ENCODE results near the gene PPFIA1.

Gene PPFIA1

DNA sequence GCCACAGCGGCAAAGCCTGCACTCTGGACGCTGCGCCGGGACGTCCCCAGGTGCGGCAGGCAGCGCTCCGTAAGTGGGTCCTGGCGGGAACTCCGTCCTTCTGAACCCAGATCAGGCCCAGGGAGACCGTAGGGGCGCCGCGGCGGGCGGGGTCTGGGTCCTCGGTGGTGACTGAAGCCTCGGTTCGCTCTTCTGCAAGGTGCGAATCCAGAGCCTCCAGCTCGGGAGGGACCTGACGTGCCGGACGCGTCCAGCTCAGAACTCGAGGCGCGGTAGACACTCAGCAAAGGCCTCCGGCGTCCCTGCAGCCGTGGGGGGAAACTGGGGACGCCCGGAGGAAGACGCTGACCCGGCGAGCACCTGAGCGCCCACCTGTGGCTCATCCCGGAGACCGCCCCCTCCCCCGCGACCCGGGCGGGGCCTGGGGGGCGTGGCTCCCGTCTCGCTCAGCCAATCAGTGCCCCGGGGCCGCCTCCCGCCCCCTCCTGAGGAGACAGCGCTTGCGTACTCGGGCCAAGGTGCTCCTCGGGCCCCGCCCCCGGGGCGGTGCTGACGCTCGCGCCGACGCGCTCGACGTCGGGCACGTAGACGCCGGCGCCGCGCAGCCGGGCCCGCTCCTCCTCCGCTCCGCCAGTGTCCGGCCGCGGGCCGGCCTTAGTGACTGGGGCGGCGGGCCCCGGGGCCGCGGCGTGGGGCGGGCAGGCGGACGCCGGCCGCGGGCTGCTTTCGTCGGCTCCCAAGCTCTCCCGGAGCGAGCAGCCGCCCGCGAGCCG is at the start of gene PPFIA1:
PPFIA1 (plus strand) TSS at position 587 of the 773 bp plus-strand sequence. CDS start 1,483 bp downstream, outside the sequence.
- peak; percentile 96 to 100 (median 98) for DNase-seq

DNA sequence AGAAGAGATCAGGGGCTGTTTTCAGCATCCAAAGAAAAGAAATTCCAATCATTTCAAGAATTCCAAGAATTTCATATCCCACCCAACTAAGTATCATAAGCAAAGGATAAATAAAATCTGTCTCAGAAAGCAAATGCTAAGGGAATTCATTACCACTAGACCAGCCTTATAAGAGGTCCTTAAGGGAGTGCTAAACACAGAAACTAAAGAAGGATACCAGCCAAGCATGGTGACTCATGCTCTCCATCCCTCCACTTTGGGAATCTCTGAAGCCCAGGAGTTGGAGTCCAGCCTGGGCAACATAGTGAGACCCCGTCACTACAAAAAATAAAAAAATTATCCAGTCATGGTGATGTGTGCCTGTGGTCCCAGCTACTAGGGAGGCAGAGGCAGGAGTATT is 49.6 kb upstream of the PPFIA1 start:
- DNase-seq = no peak

DNA sequence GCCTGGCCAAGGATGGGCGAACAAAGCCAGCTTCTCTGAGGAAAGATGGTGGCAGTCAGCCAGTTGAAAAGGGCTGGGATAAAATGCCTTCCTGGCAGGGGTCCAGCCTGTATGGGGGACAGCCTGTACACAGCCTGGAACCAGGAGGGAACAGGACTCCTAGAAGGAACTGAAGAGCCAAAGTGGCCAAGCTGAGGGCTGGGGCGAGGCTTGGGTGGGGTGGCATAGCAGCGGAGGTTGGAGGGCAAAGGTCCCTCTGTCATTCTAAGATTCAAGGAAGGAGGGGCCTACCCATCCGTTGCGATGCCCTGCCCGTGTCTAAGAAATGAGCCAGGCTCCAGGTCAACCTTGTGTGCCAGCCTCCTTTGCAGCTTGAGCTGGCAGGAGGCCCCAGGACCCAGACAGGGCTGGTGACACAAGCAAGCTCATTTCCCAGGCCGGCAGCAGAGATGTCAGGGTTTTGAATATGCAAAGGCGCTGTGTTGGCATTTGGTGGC is 44.8 kb upstream of the PPFIA1 start:
- DNase-seq = no peak

DNA sequence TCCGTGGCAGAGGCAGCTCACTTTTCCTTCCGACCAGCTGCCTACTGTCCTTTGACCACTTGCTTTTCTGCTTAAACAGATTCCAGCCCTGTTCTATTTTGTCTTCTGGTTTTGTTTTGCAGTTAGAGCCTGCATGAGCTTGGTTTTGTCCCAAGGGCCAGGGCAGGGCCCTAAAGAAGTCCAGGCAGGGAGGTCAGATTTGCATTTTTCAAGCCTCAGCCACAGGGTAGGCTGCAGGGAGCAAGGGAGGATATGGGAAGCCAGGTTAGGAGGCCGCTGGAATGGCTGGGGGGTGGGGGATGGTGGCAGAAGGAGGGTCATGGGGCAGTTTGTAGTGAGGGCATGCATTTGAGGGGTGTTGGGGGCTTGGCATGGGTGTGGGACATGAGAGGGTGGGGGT is 44.3 kb upstream of the PPFIA1 start:
- DNase-seq = no peak

DNA sequence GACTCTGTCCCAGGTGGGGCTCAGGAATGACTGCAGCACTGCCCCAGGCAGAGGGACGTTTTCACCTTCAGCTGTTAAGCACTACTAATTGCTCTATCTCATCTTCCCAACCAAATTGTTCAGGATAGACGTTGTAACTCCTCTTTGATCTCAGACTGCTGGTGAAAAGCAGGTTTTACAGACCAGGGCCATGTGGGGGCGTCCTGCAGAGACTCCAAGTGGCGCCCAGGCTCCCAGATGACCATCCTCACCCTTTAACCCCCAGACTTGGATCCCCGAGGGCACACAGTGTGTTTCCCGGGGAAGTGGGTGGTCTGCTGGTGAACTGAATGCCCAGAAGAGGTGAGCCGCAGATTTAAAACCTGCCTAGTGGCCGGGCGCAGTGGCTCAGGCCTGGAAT is 43.5 kb upstream of the PPFIA1 start:
- peak in 2 of 3 donors; percentile 23 to 41 for DNase-seq

DNA sequence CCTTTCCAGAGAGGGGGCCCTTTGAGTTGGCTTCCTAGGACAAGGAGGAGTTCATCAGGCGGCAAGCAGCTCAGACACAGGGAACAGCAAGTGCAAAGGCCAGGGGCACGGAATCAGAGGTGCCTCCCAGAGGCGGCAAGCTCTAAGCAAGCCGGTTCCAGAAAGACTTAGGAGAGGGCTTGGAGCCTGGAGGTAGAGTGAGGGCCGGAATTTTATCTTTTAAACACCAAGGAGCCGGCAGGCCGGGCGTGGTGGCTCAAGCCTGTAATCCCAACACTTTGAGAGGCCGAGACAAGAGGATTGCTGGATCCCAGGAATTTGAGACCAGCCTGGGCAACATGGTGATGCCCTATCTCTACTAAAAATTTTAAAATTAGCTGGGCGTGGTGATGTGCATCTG is 40.8 kb upstream of the PPFIA1 start:
- DNase-seq = no peak

DNA sequence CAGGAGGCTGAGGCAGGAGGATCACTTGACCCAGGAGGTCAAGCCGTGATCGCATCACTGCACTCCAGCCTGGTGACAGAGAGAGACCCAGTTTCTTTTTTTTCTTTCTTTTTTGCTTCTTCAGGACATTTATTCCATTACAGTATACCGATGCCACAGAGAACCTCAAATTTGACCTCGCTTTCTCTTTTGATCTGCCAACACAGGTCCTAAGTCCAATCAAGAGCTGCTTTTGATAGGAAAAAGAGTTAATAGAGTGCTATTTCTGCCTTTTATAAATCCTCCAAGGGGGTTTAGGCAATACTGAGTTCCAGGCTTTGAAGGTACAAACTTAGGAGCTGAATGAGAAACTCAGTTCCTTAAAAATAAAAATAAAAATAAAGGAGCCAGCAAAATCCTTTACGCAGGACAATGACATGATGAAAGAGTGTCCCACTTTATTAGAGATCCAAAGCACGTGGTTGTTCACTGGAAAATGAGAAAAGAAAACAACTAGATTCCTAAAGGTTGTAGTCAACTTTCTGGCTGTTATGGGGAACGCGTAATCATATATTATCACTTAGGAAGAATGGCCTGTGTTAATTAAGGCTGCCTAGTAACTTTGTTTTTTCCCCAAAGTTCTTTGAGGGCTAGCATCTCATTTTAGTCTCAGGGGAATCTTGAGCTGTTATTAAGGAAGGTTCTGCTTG is 40.2 kb upstream of the PPFIA1 start:
- no peak for DNase-seq

DNA sequence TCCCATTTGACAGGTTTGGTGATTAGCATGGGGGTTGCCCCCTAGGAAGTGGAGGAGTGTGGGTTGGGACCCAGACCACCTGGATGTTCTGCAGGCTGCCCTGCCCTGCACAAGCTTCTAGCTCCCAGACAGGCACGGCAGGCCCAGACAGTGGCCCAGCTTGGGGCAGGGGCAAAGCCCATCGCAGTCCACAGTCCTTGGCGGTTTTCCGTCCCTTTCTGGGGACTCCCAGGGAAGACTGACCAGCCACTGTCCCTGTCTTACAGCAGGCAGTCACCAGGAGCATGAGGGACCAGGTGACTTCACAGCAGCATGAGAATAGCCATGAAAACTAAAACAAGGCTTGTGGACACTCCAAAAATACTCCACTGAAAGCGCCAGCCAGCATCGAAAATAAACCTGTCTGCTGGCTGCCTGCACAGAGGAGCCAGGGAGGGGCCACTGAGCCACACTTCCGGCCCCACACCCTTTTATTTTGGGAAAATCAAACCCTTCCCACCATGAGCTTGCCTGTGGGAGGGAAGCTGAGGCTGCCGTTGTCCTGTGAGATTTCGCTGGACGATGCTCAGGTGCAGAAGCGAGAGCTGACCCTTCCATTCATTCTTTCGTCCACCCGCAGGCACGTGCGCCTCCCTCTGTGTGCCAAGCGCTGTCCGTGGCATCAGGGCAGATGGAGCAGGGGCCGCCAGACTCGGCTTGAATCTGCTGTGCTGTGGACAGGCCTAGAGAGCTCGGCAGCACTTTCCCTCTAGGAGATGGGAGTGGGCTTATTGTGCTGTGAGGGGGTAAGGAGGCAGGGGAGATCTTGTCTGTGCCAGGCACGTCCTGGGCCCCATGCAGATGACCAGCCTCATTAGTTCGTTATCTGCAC is 39.4 kb upstream of the PPFIA1 start:
- no peak for DNase-seq

DNA sequence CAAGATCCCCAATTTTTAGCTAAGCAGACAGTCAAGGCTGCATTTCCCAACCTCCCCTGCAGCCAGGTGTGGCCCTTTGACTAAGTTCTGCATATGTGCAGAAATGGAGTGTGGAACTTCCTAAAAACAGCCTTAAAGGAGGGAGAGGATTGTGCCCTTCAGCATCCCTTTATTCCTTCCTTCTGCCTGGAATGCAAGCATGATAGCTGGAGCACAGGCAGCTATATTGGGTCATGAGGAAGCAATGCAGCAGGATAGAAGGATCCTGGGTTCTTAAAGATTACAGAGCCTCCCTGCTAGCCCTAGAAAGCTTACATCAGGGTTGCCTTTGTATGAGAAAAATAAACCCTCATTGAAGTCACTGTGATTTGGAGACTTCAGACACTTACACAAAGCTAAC is 37.5 kb upstream of the PPFIA1 start:
- no peak for DNase-seq

DNA sequence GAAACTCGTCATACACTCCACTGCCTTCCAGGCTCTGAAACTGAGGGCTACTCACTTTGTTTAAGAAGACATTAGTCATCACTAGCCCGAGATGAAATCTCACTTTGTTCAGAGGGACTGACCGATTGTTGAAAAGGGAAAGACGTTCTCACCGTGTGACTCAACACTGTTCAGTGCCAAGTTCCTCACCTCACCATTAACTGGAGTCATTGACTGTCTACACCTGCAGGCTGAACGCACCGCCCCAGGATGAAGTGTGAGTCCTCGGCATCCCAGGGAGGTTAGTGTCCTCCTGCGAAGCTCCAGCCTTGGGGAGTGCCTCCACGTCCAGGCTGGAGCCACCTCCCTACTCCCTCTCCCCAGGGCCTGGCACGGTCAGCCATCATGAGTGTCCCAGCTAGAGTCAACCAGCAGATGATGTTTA is 37.0 kb upstream of the PPFIA1 start:
- DNase-seq = peak in 2 of 3 donors; percentile 13 to 25

DNA sequence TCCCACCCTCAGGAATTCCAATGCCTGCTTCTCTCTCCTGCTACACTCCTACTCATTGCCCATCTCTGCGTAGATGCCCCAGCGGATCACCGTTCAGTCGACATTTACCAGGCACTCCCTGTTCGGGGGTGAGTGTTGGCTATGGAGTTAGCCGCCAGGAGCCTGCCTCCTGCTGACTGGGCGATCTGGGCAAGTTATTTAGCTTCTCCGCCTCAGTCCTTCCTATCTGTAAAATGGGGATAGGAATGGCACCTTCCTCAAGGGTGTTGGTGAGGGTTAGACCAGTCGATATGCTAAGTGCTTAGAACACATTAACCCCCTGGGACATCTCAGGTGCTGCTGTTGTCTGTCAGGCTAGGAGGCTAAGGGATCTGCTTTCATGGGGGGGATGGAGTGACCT is 36.5 kb upstream of the PPFIA1 start:
- DNase-seq = no peak

DNA sequence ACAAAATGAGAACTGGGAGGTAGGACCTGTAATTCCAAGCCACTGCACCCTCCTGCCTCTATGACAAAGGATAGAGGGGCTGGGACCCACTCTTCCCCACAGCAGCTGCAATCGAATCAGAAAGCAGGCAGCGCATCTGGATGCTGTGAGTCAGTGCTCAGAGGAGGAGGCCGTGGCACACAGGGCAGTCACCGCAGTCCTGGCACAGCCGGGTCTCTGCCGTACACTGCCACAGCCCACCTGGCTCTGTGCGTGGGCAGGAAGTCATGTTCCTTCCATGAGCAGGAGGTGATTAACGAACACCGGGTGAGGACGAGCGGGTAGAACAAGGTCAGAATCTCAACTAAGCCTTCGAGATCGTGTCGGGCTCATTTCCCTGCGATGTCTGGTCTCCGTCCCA is 30.2 kb upstream of the PPFIA1 start:
- no peak for DNase-seq

DNA sequence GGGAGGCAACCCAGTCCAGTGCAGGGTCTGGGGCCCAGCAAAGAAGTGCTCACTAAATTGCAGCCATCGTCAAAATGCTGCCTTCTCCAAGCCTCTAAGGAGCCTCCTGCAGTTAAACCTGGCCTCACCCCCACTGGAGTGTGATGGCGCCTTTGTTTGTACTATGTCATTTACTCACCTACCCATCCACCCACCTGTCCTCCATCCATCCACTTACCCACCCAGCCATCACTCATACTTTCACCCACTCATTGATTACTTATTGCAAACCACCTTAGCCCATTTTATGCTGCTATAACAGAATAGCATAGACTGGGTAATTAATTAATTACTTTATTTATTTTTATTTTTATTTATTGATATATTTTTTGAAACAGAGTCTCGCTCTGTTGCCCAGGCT is 28.8 kb upstream of the PPFIA1 start:
- DNase-seq = no peak

DNA sequence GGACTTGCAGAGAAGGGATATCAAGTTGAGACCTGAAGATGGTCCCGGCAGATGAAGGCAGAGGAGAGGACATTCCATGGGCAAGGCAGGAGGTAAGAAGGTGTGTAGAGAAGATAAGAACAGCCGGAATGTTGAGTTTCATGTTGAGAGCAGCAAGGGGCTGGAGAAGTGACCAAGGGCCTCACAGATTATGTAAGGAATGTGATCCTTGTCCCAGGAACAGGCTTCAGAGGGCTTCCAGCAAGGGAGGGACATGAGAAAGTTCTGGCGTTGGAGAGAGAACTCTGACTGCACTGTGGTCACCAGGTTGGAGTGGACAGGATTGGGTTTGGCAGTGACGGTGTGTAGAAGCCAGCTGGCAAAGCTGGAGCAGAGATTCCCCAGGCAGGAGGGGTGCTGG is 27.6 kb upstream of the PPFIA1 start:
- no peak for DNase-seq

DNA sequence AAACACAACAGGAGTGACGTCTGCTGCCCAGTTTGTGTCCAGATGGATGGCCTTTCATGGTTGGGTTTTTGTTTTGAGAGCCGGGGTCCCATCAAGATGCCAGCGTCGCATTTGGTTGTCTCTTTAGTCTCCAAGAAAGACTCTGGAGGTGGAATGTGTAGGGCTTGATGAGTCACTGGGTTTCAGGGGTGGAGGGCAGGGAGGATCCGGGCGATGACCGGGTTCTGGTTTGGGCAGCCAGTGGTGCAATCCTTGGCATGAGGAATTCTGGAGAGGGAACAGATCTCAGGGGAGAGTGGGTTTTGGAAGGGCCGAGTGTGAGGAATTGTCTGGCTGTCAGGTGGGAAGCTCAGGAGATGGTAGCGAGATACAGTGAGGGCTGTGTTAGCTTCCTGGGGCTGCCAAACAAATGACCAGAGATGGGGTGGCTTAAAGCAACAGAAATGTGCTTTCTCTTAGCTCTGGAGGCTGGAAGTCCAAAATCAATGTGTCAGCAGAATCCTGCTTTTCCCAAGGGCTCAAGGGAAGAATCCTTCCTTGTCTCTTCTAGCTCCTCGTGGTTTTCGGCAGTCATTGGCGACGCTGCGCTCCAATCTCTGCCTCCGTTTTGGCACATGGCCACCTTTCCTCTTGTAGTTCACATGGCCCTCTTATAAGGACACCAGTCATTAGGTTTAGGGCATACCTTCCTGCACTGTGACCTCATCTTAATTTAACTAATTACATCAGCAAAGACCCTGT is 26.4 kb upstream of the PPFIA1 start:
- DNase-seq = no peak

DNA sequence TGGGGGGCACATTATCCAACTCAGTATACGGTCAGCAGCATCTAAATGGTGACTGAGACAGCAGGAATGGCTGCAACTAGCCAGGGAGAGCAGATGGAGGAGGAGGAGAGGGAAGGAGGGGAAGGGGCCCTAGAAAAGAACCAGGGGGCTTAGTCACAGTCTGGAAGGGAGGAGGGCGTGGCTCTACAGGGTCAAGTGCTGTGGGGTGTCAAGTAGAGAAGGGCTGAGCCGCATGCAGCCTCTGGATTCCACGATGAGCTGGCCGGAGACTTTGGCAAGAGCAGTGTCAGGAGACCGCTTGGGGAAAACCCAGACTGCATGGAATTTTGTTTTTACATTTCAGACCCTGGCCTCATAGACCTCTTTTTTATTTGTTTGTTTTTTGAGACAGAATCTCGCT is 25.8 kb upstream of the PPFIA1 start:
- DNase-seq = peak; percentile 43 to 53 (median 51)

DNA sequence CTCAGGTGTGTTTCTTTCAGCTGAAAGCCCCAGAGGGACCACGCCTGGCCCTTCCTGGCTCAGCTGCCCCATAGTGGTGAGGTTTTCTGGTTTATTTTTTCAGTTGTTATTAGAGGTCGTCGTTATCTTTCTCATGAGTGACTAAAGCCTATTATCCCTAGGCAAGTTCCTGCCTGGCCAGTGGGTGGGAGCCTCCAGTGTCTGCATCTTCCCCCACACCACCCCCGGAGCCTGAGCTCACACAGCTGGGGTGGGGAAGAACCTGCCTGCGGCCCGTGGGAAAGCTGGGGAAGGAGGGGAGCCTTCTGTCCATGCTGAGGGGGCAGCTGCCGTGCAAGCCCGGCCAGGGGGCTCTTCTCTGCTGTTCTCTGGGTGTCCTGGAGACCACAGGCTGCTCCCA is 24.3 kb upstream of the PPFIA1 start:
- no peak for DNase-seq

DNA sequence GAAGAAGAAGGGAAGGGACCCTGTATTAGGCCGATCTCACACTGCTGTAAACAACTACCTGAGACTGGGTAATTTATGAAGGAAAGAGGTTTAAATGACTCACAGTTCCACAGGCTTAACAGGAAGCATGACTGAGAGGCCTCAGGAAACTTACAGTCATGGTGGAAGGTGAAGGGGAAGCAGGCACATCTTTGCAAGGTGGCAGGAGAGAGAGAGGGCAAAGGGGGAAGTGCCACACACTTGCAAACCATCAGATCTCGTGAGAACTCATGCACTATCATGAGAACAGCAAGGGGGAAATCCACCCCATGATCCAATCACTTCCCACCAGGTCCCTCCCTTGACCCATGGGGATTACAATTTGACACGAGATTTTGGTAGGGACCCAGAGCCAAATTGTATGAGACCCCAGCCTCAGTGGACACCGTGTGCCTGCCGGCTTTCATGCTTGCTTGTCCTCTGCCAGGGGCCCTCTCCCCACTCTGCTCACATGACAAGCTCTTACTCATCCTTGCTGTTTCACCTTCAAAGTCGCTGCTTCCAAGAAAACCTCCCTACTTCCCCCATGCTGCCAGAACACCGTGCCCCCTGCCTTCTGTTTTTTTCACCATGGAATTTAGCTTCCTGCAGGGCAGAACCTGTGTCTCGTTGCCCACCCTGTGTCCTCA is 23.3 kb upstream of the PPFIA1 start:
- peak; percentile 13 to 28 (median 22) for DNase-seq

DNA sequence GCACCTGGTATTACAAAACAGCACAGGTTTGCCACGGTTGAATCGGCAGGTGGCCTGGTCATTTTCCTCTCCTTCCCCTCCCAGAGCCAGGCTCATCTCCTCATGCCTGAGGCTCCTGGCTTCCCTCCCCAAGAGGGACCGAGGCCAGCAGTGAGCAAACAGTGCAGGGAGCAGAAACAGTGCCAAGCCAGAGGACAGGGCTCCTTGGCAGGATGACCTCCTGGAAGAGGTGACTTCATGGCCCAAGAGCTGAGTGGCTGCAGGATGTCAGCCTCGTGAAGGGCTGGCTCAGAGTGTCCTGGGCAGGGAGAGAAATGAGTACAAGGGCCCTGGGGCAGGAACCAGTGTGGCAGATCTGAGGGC is 22.8 kb upstream of the PPFIA1 start:
- no peak for DNase-seq

DNA sequence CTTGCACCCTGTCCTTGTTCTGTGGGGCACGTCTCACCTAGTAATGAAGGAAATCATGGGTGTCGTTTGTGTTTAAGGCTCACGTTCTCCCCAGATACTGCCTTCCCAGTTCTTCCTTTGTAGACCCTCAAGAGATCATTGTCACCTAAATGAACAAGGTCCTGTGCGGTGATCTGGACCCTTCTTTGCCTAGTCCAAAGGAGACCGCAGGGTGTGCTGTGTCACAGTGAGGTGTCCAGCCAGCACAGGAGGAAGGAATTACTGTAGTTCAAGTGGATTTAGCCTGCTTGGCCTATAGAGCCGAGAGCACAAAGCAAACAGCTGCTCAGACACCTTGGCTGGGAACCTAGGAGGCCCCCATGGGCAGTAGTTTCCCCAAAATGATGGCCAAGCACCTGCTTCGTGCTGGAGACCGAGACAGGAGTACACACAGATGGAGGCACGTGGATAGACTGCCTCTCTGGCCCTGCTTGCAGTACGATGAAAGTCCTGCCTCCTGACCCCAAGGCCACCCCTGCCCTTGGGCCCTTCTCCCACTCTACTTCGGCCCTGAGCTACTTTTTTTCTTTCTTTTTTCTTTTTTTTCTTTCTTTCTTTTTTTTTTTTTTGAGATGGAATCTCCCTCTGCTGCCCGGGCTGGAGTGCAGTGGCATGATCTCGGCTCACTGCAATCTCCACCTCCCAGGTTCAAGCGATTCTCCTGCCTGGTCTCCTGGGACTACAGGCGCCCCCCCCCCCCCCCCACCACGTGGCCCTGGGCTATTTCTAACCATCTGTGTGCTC is 19.4 kb upstream of the PPFIA1 start:
- no peak for DNase-seq

DNA sequence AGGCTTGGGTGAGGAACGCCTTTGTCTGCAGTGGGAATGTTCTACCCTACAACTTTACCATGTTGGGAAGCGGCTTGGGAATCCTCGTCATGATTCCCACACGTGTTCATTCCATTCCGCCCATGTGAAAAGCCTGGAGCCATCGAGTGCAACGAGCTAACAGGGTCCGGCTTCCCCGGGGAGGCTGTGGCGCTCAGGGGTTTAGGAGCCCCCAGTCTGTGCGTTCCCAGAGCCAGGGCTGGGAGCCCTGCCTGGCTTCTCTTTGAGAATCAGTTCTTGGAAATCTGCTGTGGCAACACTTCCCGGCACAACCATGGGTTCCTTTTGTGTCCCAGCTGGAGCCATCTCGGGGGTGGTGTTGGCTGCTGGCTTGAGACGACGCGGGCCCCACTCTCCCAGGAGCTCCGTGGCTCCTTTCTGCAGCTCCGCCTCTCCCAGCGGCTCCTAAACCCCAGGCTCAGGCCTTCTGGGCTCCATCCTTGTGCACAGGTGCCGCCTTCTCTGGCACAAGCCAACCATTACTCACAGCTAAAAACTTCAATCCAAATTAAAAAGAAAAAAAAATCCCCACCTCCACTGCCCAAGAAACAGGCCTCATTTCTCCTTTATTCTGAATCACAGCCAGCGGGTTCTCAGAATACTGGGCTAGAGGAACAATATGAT is 18.7 kb upstream of the PPFIA1 start:
- DNase-seq = no peak
